ENCODE data around the gene CA12.
"Not testable (repeated sequence)": the region's sequence is repeated elsewhere in the genome, so short reads cannot be mapped to it uniquely, and the experiment has no call there.

The CA12 gene

GRCh38 chr15:63321462-63321861 lies 60.2 kb downstream of the CA12 start:
- ChIA-PET CTCF (no interaction called here), POLR2A (no interaction called here)
- H3K4me3 ChIP-seq (ENCODE audit: low read depth, low read length): no peak overlapping the region
- no peak for DNase-seq (ENCODE audit: low read depth, low spot score)
- TF ChIP-seq CTCF (IDR thresholded peaks at IDR 0.05; ENCODE audit: insufficient read depth, low read length, missing control alignments): no peak

DNA sequence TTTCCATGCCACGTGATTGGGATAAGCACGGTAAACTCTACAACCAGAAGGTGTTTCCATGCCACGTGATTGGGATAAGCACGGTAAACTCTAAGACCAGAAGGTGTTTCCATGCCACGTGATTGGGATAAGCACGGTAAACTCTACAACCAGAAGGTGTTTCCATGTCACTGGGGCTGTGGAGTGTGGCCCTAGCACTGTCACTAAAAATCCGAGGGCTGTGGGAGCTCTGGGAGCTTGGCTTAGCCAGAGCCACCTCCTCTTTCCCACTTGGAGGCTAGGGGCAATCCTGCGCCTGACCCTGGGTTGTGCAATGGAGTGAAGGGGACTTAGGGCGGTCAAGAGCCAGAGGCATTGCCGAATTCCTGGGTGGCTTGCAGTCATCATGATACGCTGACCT lies 60.7 kb downstream of the CA12 start:
- DNase-seq (ENCODE audit: low read depth, low spot score); POLR2A ChIA-PET; H3K4me3 ChIP-seq (ENCODE audit: low read depth, low read length); CTCF ChIA-PET: not testable (repeated sequence)

DNA sequence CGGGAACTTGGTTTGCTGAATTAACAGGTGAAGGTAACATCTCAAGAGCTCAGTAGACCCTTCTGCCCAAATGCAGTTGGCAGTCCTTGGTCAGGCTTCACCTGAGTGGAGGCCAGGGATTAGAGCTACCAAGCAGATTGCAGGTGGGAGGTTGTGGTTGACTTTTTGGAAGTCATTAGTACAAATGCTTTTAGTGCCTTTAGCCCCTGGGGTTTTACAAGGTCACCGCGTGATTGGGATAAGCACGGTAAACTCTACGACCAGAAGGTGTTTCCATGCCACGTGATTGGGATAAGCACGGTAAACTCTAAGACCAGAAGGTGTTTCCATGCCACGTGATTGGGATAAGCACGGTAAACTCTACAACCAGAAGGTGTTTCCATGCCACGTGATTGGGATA lies 61.2 kb downstream of the CA12 start:
- CTCF ChIA-PET: interaction anchor here (1.2 kb wide), 1 partner anchor 31 kb away, joined by 3 read pairs; no protein-coding TSS in a partner anchor
- POLR2A ChIA-PET; DNase-seq (ENCODE audit: low read depth, low spot score); H3K4me3 ChIP-seq (ENCODE audit: low read depth, low read length): not testable (repeated sequence)

DNA sequence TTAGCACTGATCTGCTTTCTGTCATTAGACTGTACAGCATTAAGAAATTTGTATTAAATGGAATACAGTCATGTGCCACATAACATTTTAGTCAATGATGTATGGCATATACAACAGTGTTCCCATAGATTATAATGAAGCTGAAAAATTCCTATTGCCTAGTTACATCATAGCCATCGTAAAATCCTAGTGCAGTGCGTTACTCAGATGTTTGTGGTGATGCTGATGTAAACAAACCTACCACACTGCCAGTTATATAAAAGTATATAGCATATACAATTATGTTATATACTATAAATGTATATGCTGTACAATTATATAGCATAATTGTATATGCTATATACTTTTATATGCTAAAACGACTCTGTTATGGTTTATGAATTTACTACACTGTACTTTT lies 62.6 kb downstream of the CA12 start:
- no peak for TF ChIP-seq CTCF (IDR thresholded peaks at IDR 0.05; ENCODE audit: insufficient read depth, low read length, missing control alignments)
- no peak for DNase-seq (ENCODE audit: low read depth, low spot score)
- no peak overlapping the region for H3K4me3 ChIP-seq (ENCODE audit: low read depth, low read length)
- ChIA-PET CTCF (interaction anchor here (0.6 to 1.2 kb wide), 3 partner anchors 13 to 30 kb away, joined by 3 read pairs; no protein-coding TSS in a partner anchor), POLR2A (no interaction called here)

DNA sequence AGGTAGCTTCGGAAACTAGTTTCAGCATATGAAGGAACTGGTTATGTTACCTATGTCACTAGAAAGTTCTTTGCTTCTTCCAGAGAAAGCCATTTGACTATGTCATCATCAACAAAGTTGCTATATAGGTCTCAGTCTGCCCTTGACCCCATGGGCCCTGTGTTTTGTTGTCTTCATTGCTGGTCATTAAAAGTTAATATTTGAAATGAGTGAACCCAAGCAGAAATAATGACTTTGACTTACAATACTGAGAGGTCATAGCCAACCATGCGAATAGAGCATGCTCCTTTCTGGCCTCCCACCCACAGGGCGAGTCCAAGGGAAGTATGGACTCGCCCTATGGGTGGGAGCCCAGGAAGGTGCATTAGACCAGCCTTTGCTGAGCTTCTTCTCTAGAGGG lies 63.3 kb downstream of the CA12 start:
- CTCF ChIA-PET: interaction anchor here (0.6 kb wide), 1 partner anchor 16 kb away, joined by 3 read pairs; no protein-coding TSS in a partner anchor

GRCh38 chr15:63314409-63314808 lies 67.2 kb downstream of the CA12 start:
- CTCF ChIA-PET: interaction anchor here (1.1 kb wide), 1 partner anchor 25 kb away, joined by 3 read pairs; no protein-coding TSS in a partner anchor

More for the DNA sequence above, 63.3 kb downstream of the CA12 start:
- POLR2A ChIA-PET: no interaction called here
- no peak overlapping the region for H3K4me3 ChIP-seq (ENCODE audit: low read depth, low read length)
- no peak for TF ChIP-seq CTCF (IDR thresholded peaks at IDR 0.05; ENCODE audit: insufficient read depth, low read length, missing control alignments)
- DNase-seq (ENCODE audit: low read depth, low spot score): no peak

DNA sequence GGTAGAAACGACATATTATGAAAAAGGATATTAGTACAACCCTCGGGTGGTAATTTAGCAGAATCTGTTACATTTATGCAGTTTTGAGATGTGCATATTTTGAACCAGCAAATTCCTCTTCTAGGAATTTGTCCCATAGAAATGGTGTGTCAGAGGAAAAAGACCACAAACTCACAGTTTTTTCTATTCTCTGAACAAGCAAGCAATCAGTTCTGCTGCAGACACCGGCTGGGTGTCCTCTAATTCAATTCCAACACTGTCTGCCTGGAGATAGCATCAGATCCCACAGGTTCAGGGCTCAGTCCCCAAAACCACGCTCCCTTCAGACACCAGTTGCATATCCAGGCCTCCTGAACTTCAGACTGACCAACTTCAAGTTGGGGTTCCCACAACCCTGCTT lies 67.8 kb downstream of the CA12 start:
- no peak for TF ChIP-seq CTCF (IDR thresholded peaks at IDR 0.05; ENCODE audit: insufficient read depth, low read length, missing control alignments)
- POLR2A ChIA-PET: no interaction called here

More at GRCh38 chr15:63314409-63314808, 67.2 kb downstream of the CA12 start:
- DNase-seq (ENCODE audit: low read depth, low spot score): no peak
- POLR2A ChIA-PET: no interaction called here
- no peak for TF ChIP-seq CTCF (IDR thresholded peaks at IDR 0.05; ENCODE audit: insufficient read depth, low read length, missing control alignments)
- no peak overlapping the region for H3K4me3 ChIP-seq (ENCODE audit: low read depth, low read length)

More for the DNA sequence above, 67.8 kb downstream of the CA12 start:
- H3K4me3 ChIP-seq (ENCODE audit: low read depth, low read length): no peak overlapping the region
- DNase-seq (ENCODE audit: low read depth, low spot score): no peak
- CTCF ChIA-PET: interaction anchor here (0.8 to 1.8 kb wide), 4 partner anchors 23 to 110 kb away, joined by 3 to 5 read pairs (median 4); no protein-coding TSS in a partner anchor
